Adipocyte (in vitro differentiated cells): ENCODE data around the gene SLC25A5.
"Not testable (repeated sequence)": the region's sequence is repeated elsewhere in the genome, so short reads cannot be mapped to it uniquely, and the experiment has no call there.

Experiments
- DNase-seq: peaks from one replicate; pipeline ENCODE4 v3.0.0-alpha.2; 2015; ENCODE audit warnings: low read depth
- H3K27me3 ChIP-seq: replicated peaks from 2 replicates; pipeline ENCODE4 v1.7.0; 2013; ENCODE audit warnings: mild to moderate bottlenecking, low read length, moderate library complexity; ENCODE audit not compliant: control insufficient read depth, insufficient read depth
- H3K36me3 ChIP-seq: 2 replicates; pipeline ENCODE4 v1.7.0; 2013; ENCODE audit warnings: low read length, mild to moderate bottlenecking, moderate library complexity; ENCODE audit not compliant: control insufficient read depth, insufficient read depth, severe bottlenecking
- H3K4me1 ChIP-seq: 2 replicates; pipeline ENCODE4 v1.7.0; 2013; ENCODE audit warnings: mild to moderate bottlenecking, low read length, moderate library complexity; ENCODE audit not compliant: control insufficient read depth, insufficient read depth
- H3K4me3 ChIP-seq: 2 replicates; pipeline ENCODE4 v1.7.0; 2013; ENCODE audit warnings: mild to moderate bottlenecking, low read length, moderate library complexity
- H3K9ac ChIP-seq: 2 replicates; pipeline ENCODE4 v1.7.0; 2013; ENCODE audit warnings: mild to moderate bottlenecking, low read length, moderate library complexity
- H3K9me3 ChIP-seq: 2 replicates; pipeline ENCODE4 v1.7.0; 2013; ENCODE audit warnings: mild to moderate bottlenecking, low read length, moderate library complexity; ENCODE audit not compliant: control insufficient read depth

The SLC25A5 gene

DNA sequence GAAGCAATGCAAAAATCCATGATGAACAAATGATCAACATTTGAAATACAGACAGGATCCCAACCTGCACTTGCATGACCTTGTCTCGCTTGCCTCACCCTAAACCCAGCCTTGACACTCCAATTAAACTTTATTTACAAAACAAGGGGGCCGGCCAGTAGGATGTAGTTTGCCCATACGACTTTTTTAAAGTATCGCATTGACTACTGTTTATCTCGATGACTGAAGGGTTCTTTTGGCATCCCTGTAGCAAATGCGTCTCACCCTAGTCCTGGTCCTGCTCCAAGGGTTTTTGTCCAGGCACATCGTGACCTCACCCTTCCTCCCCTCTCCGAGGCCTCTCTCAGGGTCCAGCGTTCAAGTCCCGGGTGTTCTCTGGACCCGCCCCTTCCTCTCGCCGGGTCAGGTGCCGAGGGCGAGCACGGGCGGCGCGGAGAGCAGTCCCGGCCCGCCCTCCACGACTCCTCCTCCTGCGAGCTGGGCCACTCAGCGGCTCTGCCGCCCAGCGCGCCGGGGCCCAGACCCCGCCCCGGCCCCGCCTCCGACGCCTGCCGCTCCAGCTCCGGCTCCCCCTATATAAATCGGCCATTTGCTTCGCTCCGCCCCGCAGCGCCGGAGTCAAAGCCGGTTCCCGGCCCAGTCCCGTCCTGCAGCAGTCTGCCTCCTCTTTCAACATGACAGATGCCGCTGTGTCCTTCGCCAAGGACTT, at the start of gene SLC25A5:
Gene SLC25A5, plus strand, starts transcription at position 603 of the 709 bp plus-strand sequence. Its CDS starts 72 bp downstream, at position 675.
- DNase-seq, result peak; percentile 87
- peak within 1 kb of the TSS; percentile 89 for H3K4me3 ChIP-seq
- H3K9me3 ChIP-seq, result no peaks in the 10 kb centered on the region
- H3K36me3 ChIP-seq, result peaks cover 19% of the 10 kb centered on the region
- peak within 1 kb of the TSS; percentile 92 for H3K9ac ChIP-seq
- peaks cover 5% of the 10 kb centered on the region for H3K4me1 ChIP-seq
- no peaks in the 10 kb centered on the region for H3K27me3 ChIP-seq

DNA sequence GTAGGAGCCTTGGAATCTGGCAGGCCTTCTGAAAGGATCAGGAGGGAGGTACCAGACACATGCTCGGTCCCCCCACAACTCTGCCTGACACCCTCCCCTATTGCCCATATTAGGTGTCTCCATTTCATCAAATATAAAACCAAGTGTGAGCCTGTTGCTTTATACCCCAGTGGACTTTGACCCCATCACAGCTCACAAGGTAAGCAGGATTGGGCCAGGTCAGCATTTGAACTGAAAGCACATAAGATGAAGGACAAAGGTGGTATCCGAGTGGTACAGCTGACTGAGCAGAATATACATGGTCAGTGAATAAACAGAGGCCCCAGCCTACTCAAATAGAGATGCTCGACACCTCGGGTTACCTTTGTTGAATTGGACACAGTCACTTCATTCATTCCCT, 49.1 kb upstream of the SLC25A5 start:
- H3K9ac ChIP-seq, result no peak overlapping the region
- H3K9me3 ChIP-seq, result no peaks in the 10 kb centered on the region
- no peak for DNase-seq
- H3K27me3 ChIP-seq, result no peaks in the 10 kb centered on the region
- H3K36me3 ChIP-seq, result no peaks in the 10 kb centered on the region
- no peaks in the 10 kb centered on the region for H3K4me1 ChIP-seq
- no peak overlapping the region for H3K4me3 ChIP-seq

DNA sequence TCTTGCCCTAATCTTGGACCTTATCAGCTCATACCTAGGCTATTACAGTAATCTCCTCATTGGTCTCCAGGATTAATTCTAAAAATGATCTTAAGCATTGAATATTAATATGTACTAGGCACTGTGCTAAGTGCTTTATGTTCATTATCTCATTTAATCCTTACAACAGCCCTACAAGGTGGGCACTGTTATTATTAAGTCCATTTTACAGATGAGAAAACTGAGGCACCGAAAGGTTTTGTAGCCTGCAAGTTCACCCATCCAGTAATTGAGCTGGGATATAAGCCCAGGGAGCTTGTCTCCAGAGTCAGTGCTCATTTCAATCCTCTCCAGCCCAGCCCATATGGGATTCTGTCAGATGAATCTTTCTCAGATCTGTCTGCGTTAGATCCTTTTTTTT, 48.3 kb upstream of the SLC25A5 start:
- H3K9ac ChIP-seq, result no peak overlapping the region
- no peaks in the 10 kb centered on the region for H3K27me3 ChIP-seq
- no peaks in the 10 kb centered on the region for H3K36me3 ChIP-seq
- DNase-seq, result no peak
- H3K9me3 ChIP-seq, result no peaks in the 10 kb centered on the region
- H3K4me3 ChIP-seq, result no peak overlapping the region
- no peaks in the 10 kb centered on the region for H3K4me1 ChIP-seq

GRCh38 chrX:119421016-119421705, 47.1 kb upstream of the SLC25A5 start:
- no peak for DNase-seq
- Histone ChIP-seq H3K27me3 (no peaks in the 10 kb centered on the region), H3K9ac (no peak overlapping the region)

GRCh38 chrX:119423631-119424030, 44.6 kb upstream of the SLC25A5 start:
- no peak for DNase-seq
- peaks cover 6% of the 10 kb centered on the region for H3K4me1 ChIP-seq
- H3K36me3 ChIP-seq, result peaks cover 8% of the 10 kb centered on the region
- no peaks in the 10 kb centered on the region for H3K27me3 ChIP-seq
- no peaks in the 10 kb centered on the region for H3K9me3 ChIP-seq
- H3K9ac ChIP-seq, result no peak overlapping the region
- H3K4me3 ChIP-seq, result no peak overlapping the region

More at GRCh38 chrX:119421016-119421705, 47.1 kb upstream of the SLC25A5 start:
- Histone ChIP-seq H3K9me3 (no peaks in the 10 kb centered on the region), H3K4me1 (no peaks in the 10 kb centered on the region), H3K36me3 (peaks cover 3% of the 10 kb centered on the region), H3K4me3 (no peak overlapping the region)

DNA sequence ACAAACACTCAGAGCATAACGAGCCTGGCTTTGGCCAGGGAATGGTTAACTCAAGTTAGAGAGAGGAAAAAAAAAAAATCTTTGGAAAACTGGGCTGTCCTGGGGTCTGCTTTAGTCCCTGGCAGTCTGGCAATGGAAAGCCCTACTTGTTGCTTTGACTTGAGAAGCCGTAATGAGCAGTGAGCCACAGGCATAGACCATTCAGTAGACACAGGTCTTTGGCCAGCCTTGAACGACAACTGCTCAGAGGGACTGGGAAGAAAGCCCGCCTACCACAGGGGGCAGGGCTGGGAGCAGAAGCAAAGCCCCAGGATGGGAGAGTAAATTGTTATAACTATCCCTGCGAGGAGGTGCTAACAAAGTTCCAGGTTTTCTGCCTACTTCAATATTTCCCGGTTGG, 43.2 kb upstream of the SLC25A5 start:
- no peak for DNase-seq
- no peak overlapping the region for H3K4me3 ChIP-seq
- no peak overlapping the region for H3K9ac ChIP-seq

DNA sequence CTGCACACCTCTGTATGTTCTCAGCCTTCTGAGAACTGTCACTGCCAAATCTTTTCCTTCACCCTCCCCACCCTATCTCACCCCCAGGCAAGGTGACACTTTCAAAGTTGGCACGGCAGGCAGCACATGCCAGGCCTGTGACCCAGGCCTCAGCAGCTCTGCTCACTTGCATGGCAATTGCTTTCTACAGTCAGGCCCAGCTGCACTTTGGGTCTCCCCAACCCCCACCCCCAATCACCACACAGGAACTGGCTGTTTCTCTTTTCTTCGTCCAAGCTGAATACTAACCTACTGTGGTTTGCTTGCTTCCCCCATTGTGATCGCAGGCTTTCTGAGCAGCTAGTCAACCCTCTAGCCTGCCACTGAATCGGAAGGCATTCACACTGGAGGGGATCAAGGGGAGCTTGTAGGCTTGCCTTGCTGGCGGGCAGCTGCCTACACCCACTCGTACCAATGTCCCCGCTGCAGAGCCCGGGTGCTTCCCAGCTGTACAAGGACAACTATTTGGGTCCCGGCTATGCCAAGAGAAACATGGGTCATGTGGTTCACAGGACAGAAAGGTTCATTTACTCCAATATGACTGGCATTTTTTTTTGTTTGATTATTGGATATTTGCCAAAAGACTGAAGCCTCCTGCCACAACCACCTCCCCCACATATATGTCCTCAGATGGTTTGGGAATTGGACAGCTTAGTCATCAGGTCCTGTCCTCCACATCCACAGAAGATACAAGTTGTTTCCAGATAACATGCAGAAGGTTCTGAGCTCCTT, 41.0 kb upstream of the SLC25A5 start:
- H3K4me1 ChIP-seq, result peaks cover 6% of the 10 kb centered on the region
- no peaks in the 10 kb centered on the region for H3K27me3 ChIP-seq
- no peak for DNase-seq
- H3K4me3 ChIP-seq, result no peak overlapping the region
- no peaks in the 10 kb centered on the region for H3K9me3 ChIP-seq
- H3K9ac ChIP-seq, result no peak overlapping the region
- peaks cover 8% of the 10 kb centered on the region for H3K36me3 ChIP-seq

More for the DNA sequence above, 43.2 kb upstream of the SLC25A5 start:
- H3K27me3 ChIP-seq, result no peaks in the 10 kb centered on the region
- H3K36me3 ChIP-seq, result peaks cover 8% of the 10 kb centered on the region
- no peaks in the 10 kb centered on the region for H3K9me3 ChIP-seq
- H3K4me1 ChIP-seq, result peaks cover 6% of the 10 kb centered on the region

DNA sequence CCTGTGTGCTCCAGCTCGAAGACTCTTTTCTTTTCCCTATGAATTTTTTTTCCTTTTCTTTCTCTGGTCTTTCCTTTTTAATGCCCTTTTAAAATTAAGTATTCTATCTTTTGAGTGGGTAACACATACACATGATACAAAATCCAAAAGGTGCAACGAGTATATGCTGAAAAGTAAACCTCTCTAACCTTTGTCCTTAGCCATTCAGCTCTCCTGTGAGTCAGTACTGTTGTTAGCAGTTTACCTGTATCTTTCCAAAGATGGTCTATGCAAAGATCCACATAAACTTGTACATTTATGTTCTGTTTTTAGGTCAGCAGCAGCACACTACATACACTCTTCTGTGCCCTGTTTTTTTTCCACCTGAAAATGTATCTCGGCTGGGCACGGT, 40.5 kb upstream of the SLC25A5 start:
- Histone ChIP-seq H3K4me3 (no peak overlapping the region), H3K27me3 (no peaks in the 10 kb centered on the region), H3K9me3 (no peaks in the 10 kb centered on the region), H3K9ac (no peak overlapping the region), H3K4me1 (peaks cover 6% of the 10 kb centered on the region), H3K36me3 (peaks cover 8% of the 10 kb centered on the region)
- no peak for DNase-seq

GRCh38 chrX:119429471-119429870, 38.8 kb upstream of the SLC25A5 start:
- DNase-seq, result no peak
- H3K27me3 ChIP-seq, result no peaks in the 10 kb centered on the region
- H3K4me1 ChIP-seq, result peaks cover 6% of the 10 kb centered on the region
- H3K9ac ChIP-seq, result no peak overlapping the region
- no peaks in the 10 kb centered on the region for H3K9me3 ChIP-seq
- no peak overlapping the region for H3K4me3 ChIP-seq
- H3K36me3 ChIP-seq, result peaks cover 8% of the 10 kb centered on the region

- H3K9ac ChIP-seq, H3K9me3 ChIP-seq, H3K36me3 ChIP-seq, DNase-seq, H3K4me1 ChIP-seq, H3K4me3 ChIP-seq, H3K27me3 ChIP-seq: not testable (repeated sequence)
Measured at GRCh38 chrX:119441295-119441694, 26.9 kb upstream of the SLC25A5 start.

- Histone ChIP-seq H3K4me1 (no peaks in the 10 kb centered on the region), H3K9me3 (no peaks in the 10 kb centered on the region), H3K9ac (no peak overlapping the region), H3K4me3 (no peak overlapping the region), H3K36me3 (no peaks in the 10 kb centered on the region), H3K27me3 (no peaks in the 10 kb centered on the region)
- no peak for DNase-seq
Measured at GRCh38 chrX:119442286-119442685, 26.0 kb upstream of the SLC25A5 start.
